Measurements from ENCODE around the gene WDR17. TPM values are rescaled to one million over a fixed set of nuclear protein-coding genes. Genes with fewer than 3 reads are reported as not detected.

The WDR17 gene
- total and polyA plus RNA-seq, 2 donors (not counting 3 experiments of a cell fraction or from before 2014, with no cell fraction given) = 0.07 to 0.42 TPM

- no peak overlapping the region for H3K9ac ChIP-seq (replicated peaks; ENCODE audit: extremely low read depth, insufficient read depth, low read length)
- H3K27me3 ChIP-seq (ENCODE audit: control insufficient read depth in 2 of 2, insufficient read depth in 2 of 2, low read length in 2 of 2) = no peaks in the 10 kb centered on the region
- no TSS peak for BruUV-seq (replicated peaks)
- dilution Hi-C loops (cut with MboI; ENCODE audit: extremely low pct_ligation_motif_present, low sequenced_read_pairs) = no loop called here
- FAIRE-seq (no peak), DNase-seq (ENCODE audit: low read depth, low spot score) (no peak)
- no peak overlapping the region for H2AFZ ChIP-seq (ENCODE audit: low read depth, low read length)
- H3K9me1 ChIP-seq (replicated peaks; ENCODE audit: control insufficient read depth, extremely low read depth, insufficient read depth, low read length) = no peaks in the 10 kb centered on the region
- intact Hi-C loops (cut with micrococcal nuclease) = no loop called here
- no peaks in the 10 kb centered on the region for H3K9me3 ChIP-seq (replicated peaks; ENCODE audit: control insufficient read depth, insufficient read depth, low read length)
- ChIA-PET CTCF (no interaction called here), POLR2A (no interaction called here)
- H3K4me1 ChIP-seq (ENCODE audit: control insufficient read depth, extremely low read depth, insufficient read depth, low read length) = no peaks in the 10 kb centered on the region
- no peak overlapping the region for H3K27ac ChIP-seq (ENCODE audit: insufficient read depth, low read depth, low read length)
- H4K20me1 ChIP-seq (replicated peaks; ENCODE audit: control insufficient read depth, extremely low read depth, insufficient read depth, low read length) = no peaks in the 10 kb centered on the region
- no peaks in the 10 kb centered on the region for H3K79me2 ChIP-seq (ENCODE audit: control insufficient read depth, insufficient read depth, low read length)
- H3K4me2 ChIP-seq (ENCODE audit: insufficient read depth, low read length) = no peak overlapping the region
- no peaks in the 10 kb centered on the region for H3K36me3 ChIP-seq (ENCODE audit: control insufficient read depth in 2 of 2, extremely low read depth in 1 of 2, insufficient read depth in 2 of 2, low read length in 2 of 2)
- no peak overlapping the region for H3K4me3 ChIP-seq (replicated peaks in 1 of 3; ENCODE audit: insufficient read depth in 1 of 3, low read depth in 1 of 3, low read length in 3 of 3)
- TF ChIP-seq POLR2A (IDR thresholded peaks at IDR 0.05; ENCODE audit: low read depth, low read length) (no peak), CTCF (IDR thresholded peaks at IDR 0.05; ENCODE audit: extremely low read depth in 1 of 2, insufficient read depth in 1 of 2, low read depth in 1 of 2, low read length in 2 of 2) (no peak), EZH2 (IDR thresholded peaks at IDR 0.05; ENCODE audit: borderline replicate concordance, low read depth, low read length, severe bottlenecking) (no peak), JUN (IDR thresholded peaks at IDR 0.05; ENCODE audit: borderline replicate concordance, insufficient read depth, insufficient read length, low read depth) (no peak), MAX (IDR thresholded peaks at IDR 0.05; ENCODE audit: insufficient read depth, insufficient read length) (no peak), POLR2AphosphoS5 (IDR thresholded peaks at IDR 0.05; ENCODE audit: insufficient read depth, low read depth, low read length) (no peak), FOS (IDR thresholded peaks at IDR 0.05; ENCODE audit: borderline replicate concordance, insufficient read depth, low read length) (no peak), MYC (IDR thresholded peaks at IDR 0.05; ENCODE audit: low read depth, low read length) (no peak), GATA2 (IDR thresholded peaks at IDR 0.05; ENCODE audit: insufficient read depth, insufficient read length, low read depth, low read length) (no peak)
These were observed 69.0 kb downstream of the WDR17 start for GRCh38 chr4:176134670-176135069.

Measured in endothelial cell of umbilical vein (primary cell).